HepG2 (cell line): ENCODE data around the gene ANGPTL5. TPM values are rescaled to one million over a fixed set of nuclear protein-coding genes. Genes with fewer than 3 reads are reported as not detected.

Source experiments
- DNMT3B ChIP-seq: conservative IDR thresholded peaks from 2 replicates; pipeline ENCODE4 v1.6.1; 2016; ENCODE audit warnings: missing biosample characterization, control low read depth
- HNF1A ChIP-seq, 2 experiments: sonication (generic) in 1 of 2; formaldehyde crosslinking in 1 of 2; IDR thresholded peaks; 2 replicates each; pipeline versions ENCODE4 v1.4.0 to v1.6.1; 2016 to 2020; ENCODE audit warnings: borderline replicate concordance in 1 of 2, low read depth in 1 of 2, mild to moderate bottlenecking in 1 of 2, missing genetic modification reagents in 1 of 2
- MAZ ChIP-seq, 2 experiments: sonication (generic) in 1 of 2; formaldehyde crosslinking in 1 of 2; IDR thresholded peaks; 2 replicates each; pipeline versions ENCODE4 v1.5.0 to v1.6.1; 2012 to 2020; ENCODE audit warnings: low read depth in 2 of 2, mild to moderate bottlenecking in 2 of 2, borderline replicate concordance in 1 of 2, improper control_type of control experiment in 1 of 2, low read length in 1 of 2, missing genetic modification reagents in 1 of 2, moderate library complexity in 1 of 2
- MXD3 ChIP-seq: IDR thresholded peaks from 2 replicates; pipeline ENCODE4 v1.6.1; 2016; ENCODE audit warnings: mild to moderate bottlenecking, missing biosample characterization, missing genetic modification reagents
- NFATC3 ChIP-seq: sonication (generic); formaldehyde crosslinking; IDR thresholded peaks from 2 replicates; pipeline ENCODE4 v1.5.1; 2020; ENCODE audit warnings: mild to moderate bottlenecking, missing genetic modification reagents
- NRL ChIP-seq: sonication (generic); formaldehyde crosslinking; IDR thresholded peaks from 2 replicates; pipeline ENCODE4 v1.5.0; 2020; ENCODE audit warnings: missing genetic modification reagents, mild to moderate bottlenecking, moderate library complexity, borderline replicate concordance
- PRDM4 ChIP-seq: sonication (generic); formaldehyde crosslinking; IDR thresholded peaks from 2 replicates; pipeline ENCODE4 v1.9.0; 2021; ENCODE audit warnings: missing genetic modification reagents, borderline replicate concordance
- RERE ChIP-seq: IDR thresholded peaks from 2 replicates; pipeline ENCODE4 v1.6.1; 2016; ENCODE audit warnings: low read depth, missing genetic modification reagents, missing compliant biosample characterization
- RFX3 ChIP-seq: IDR thresholded peaks from 2 replicates; pipeline ENCODE4 v1.6.1; 2016; ENCODE audit warnings: missing biosample characterization, missing genetic modification reagents
- THYN1 ChIP-seq: sonication (generic); formaldehyde crosslinking; IDR thresholded peaks from 2 replicates; pipeline ENCODE4 v1.8.1; 2023; ENCODE audit warnings: low read depth, mild to moderate bottlenecking, moderate library complexity, missing genetic modification reagents, borderline replicate concordance
- ZBTB3 ChIP-seq: sonication (generic); formaldehyde crosslinking; IDR thresholded peaks from 2 replicates; pipeline ENCODE4 v1.4.0; 2020; ENCODE audit warnings: low read depth, mild to moderate bottlenecking, moderate library complexity, missing genetic modification reagents, borderline replicate concordance
- ZNF256 ChIP-seq: sonication (generic); formaldehyde crosslinking; conservative IDR thresholded peaks from 2 replicates; pipeline ENCODE4 v1.4.0; 2020; ENCODE audit warnings: missing genetic modification reagents
- ZNF777 ChIP-seq: sonication (generic); formaldehyde crosslinking; IDR thresholded peaks from 2 replicates; pipeline ENCODE4 v1.4.0; 2020; ENCODE audit warnings: missing genetic modification reagents
- ZSCAN20 ChIP-seq: sonication (generic); formaldehyde crosslinking; IDR thresholded peaks from 2 replicates; pipeline ENCODE4 v1.4.0; 2020; ENCODE audit warnings: missing genetic modification reagents, mild to moderate bottlenecking, borderline replicate concordance
- polyA plus RNA-seq, 8 experiments: library from polyadenylated mRNA; depleted of rRNA in 3 of 8; stranded (reverse) in 7 of 8; unstranded in 1 of 8; fragments of >200 nt; fragmentation: Illumina TruSeq in 4 of 8; extraction: Trizol in 4 of 8; gene quantifications; 2 replicates each; pipeline versions ENCODE4 v1.2.1 to v1.2.3, GENCODE V29; 2011 to 2016; ENCODE audit warnings: low read depth in 4 of 8, missing spikeins in 1 of 8, mixed read lengths in 1 of 8; ENCODE audit not compliant: insufficient read depth in 1 of 8
- total RNA-seq, 5 experiments: library from RNA; depleted of rRNA; stranded (reverse); fragments of >200 nt; fragmentation: Illumina TruSeq; extraction: Trizol; gene quantifications; 2 replicates each; pipeline ENCODE4 v1.2.3, GENCODE V29; 2016; ENCODE audit warnings: low read depth in 1 of 5

ANGPTL5 gene
- total and polyA plus RNA-seq, 2 of the 13 experiments (the other 11 are each of a cell fraction or from before 2014, with no cell fraction given), result not detected

- TF ChIP-seq MAZ (IDR thresholded peaks at IDR 0.05; ENCODE audit: borderline replicate concordance, low read depth, low read length), result no peak; the same call in 1 of the 2 replicates
- TF ChIP-seq MAZ (CRISPR knock-in tag; IDR thresholded peaks at IDR 0.05; ENCODE audit: low read depth), result peak; percentile 97
- no peak for TF ChIP-seq ZBTB3 (CRISPR knock-in tag)
- TF ChIP-seq NFATC3 (CRISPR knock-in tag), result 0 out of 2 replicates have a peak, but pooled peaks have one; percentile 19
- no peak for TF ChIP-seq THYN1
- TF ChIP-seq ZNF256, result no peak
- no peak for TF ChIP-seq PRDM4 (CRISPR knock-in tag)
- TF ChIP-seq ZNF777 (CRISPR knock-in tag), result peak; percentile 97
- TF ChIP-seq NRL (CRISPR knock-in tag), result peak; percentile 94; the same call in 1 of the 2 replicates
- 0 out of 2 replicates have a peak, but pooled peaks have one; percentile 25 for TF ChIP-seq RERE
- no peak for TF ChIP-seq HNF1A (IDR thresholded peaks at IDR 0.05; ENCODE audit: low read depth)
- TF ChIP-seq HNF1A (CRISPR knock-in tag; IDR thresholded peaks at IDR 0.05; ENCODE audit: borderline replicate concordance), result peak; percentile 31; the same call in 1 of the 2 replicates
- TF ChIP-seq DNMT3B (CRISPR knock-in tag), result 0 out of 2 replicates have a peak, but pooled peaks have one; percentile 23
- no peak for TF ChIP-seq ZSCAN20 (CRISPR knock-in tag)
- peak; percentile 94 for TF ChIP-seq RFX3 (CRISPR knock-in tag)
- peak; percentile 80 for TF ChIP-seq MXD3 (CRISPR knock-in tag)
Measured at GRCh38 chr11:101914738-101915426, 1.4 kb downstream of the ANGPTL5 start, which contains the start of gene CEP126 (continued).
